Measurements from ENCODE around the gene SNHG17.
"Not testable (repeated sequence)": the region's sequence is repeated elsewhere in the genome, so short reads cannot be mapped to it uniquely, and the experiment has no call there.

The SNHG17 gene

GRCh38 chr20:38434770-38435554 is at the start of gene SNHG17:
TSS of gene SNHG17 (minus strand) at chr20:38435328.
- peaks cover 45% of the 10 kb centered on the region for H3K36me3 ChIP-seq (ENCODE audit: control insufficient read depth, insufficient read depth, low read length)
- H3K4me3 ChIP-seq (ENCODE audit: low read depth, low read length): peak within 1 kb of the TSS; percentile 84
- peaks cover 8% of the 10 kb centered on the region for H3K4me1 ChIP-seq (ENCODE audit: control insufficient read depth, insufficient read depth, low read length)
- H3K9ac ChIP-seq (ENCODE audit: low read length): peak within 1 kb of the TSS; percentile 97
- no peaks in the 10 kb centered on the region for H3K9me3 ChIP-seq (ENCODE audit: control insufficient read depth, insufficient read depth, low read depth, low read length)
- no peaks in the 10 kb centered on the region for H3K27me3 ChIP-seq (ENCODE audit: control insufficient read depth, insufficient read depth, low read length)
- H3K27ac ChIP-seq (ENCODE audit: low read depth, low read length): peak within 1 kb of the TSS; percentile 89

- Histone ChIP-seq H3K27me3 (ENCODE audit: control insufficient read depth, insufficient read depth, low read length) (no peaks in the 10 kb centered on the region), H3K27ac (ENCODE audit: low read depth, low read length) (no peak overlapping the region), H3K36me3 (ENCODE audit: control insufficient read depth, insufficient read depth, low read length) (peaks cover 9% of the 10 kb centered on the region), H3K9me3 (ENCODE audit: control insufficient read depth, insufficient read depth, low read depth, low read length) (no peaks in the 10 kb centered on the region), H3K4me1 (ENCODE audit: control insufficient read depth, insufficient read depth, low read length) (no peaks in the 10 kb centered on the region), H3K4me3 (ENCODE audit: low read depth, low read length) (no peak overlapping the region), H3K9ac (ENCODE audit: low read length) (no peak overlapping the region)
Measured at GRCh38 chr20:38479596-38479995, 44.5 kb upstream of the SNHG17 start.

GRCh38 chr20:38477747-38478146 is 42.6 kb upstream of the SNHG17 start:
- no peaks in the 10 kb centered on the region; the same call in 1 of the 2 replicates for H3K4me1 ChIP-seq (ENCODE audit: control insufficient read depth, insufficient read depth, low read length)
- H3K9me3 ChIP-seq (ENCODE audit: control insufficient read depth, insufficient read depth, low read depth, low read length): no peaks in the 10 kb centered on the region
- no peak overlapping the region for H3K27ac ChIP-seq (ENCODE audit: low read depth, low read length)
- no peak overlapping the region for H3K4me3 ChIP-seq (ENCODE audit: low read depth, low read length)
- H3K36me3 ChIP-seq (ENCODE audit: control insufficient read depth, insufficient read depth, low read length): peaks cover 3% of the 10 kb centered on the region
- no peak overlapping the region for H3K9ac ChIP-seq (ENCODE audit: low read length)
- no peaks in the 10 kb centered on the region for H3K27me3 ChIP-seq (ENCODE audit: control insufficient read depth, insufficient read depth, low read length)

- Histone ChIP-seq H3K4me3 (ENCODE audit: low read depth, low read length) (peak overlapping the region; percentile 98), H3K9me3 (ENCODE audit: control insufficient read depth, insufficient read depth, low read depth, low read length) (no peaks in the 10 kb centered on the region), H3K4me1 (ENCODE audit: control insufficient read depth, insufficient read depth, low read length) (peaks cover 8% of the 10 kb centered on the region), H3K36me3 (ENCODE audit: control insufficient read depth, insufficient read depth, low read length) (no peaks in the 10 kb centered on the region), H3K27ac (ENCODE audit: low read depth, low read length) (peak overlapping the region; percentile 33; the same call in 1 of the 2 replicates), H3K27me3 (ENCODE audit: control insufficient read depth, insufficient read depth, low read length) (no peaks in the 10 kb centered on the region), H3K9ac (ENCODE audit: low read length) (peak overlapping the region; percentile 80)
Measured at GRCh38 chr20:38473367-38473795, 38.3 kb upstream of the SNHG17 start.

- H3K4me3 ChIP-seq (ENCODE audit: low read depth, low read length): peak within 1 kb of the TSS; percentile 98
- peak within 1 kb of the TSS; percentile 80 for H3K9ac ChIP-seq (ENCODE audit: low read length)
- no peaks in the 10 kb centered on the region for H3K36me3 ChIP-seq (ENCODE audit: control insufficient read depth, insufficient read depth, low read length)
- H3K4me1 ChIP-seq (ENCODE audit: control insufficient read depth, insufficient read depth, low read length): peaks cover 8% of the 10 kb centered on the region
- H3K27me3 ChIP-seq (ENCODE audit: control insufficient read depth, insufficient read depth, low read length): no peaks in the 10 kb centered on the region
- H3K27ac ChIP-seq (ENCODE audit: low read depth, low read length): peak within 1 kb of the TSS; percentile 33; the same call in 1 of the 2 replicates
- no peaks in the 10 kb centered on the region for H3K9me3 ChIP-seq (ENCODE audit: control insufficient read depth, insufficient read depth, low read depth, low read length)
Measured at GRCh38 chr20:38472513-38473366, 37.6 kb upstream of the SNHG17 start, which contains the start of gene RALGAPB. TSS of gene RALGAPB (plus strand) at chr20:38472843. CDS start at chr20:38488433, 15,590 bp downstream.

GRCh38 chr20:38471987-38472512 is 36.9 kb upstream of the SNHG17 start:
- Histone ChIP-seq H3K36me3 (ENCODE audit: control insufficient read depth, insufficient read depth, low read length) (no peaks in the 10 kb centered on the region), H3K9ac (ENCODE audit: low read length) (peak overlapping the region; percentile 70), H3K4me3 (ENCODE audit: low read depth, low read length) (peak overlapping the region; percentile 98), H3K9me3 (ENCODE audit: control insufficient read depth, insufficient read depth, low read depth, low read length) (no peaks in the 10 kb centered on the region), H3K27me3 (ENCODE audit: control insufficient read depth, insufficient read depth, low read length) (no peaks in the 10 kb centered on the region), H3K27ac (ENCODE audit: low read depth, low read length) (0 out of 2 replicates have a peak overlapping the region, but pooled peaks have one; percentile 29), H3K4me1 (ENCODE audit: control insufficient read depth, insufficient read depth, low read length) (peaks cover 8% of the 10 kb centered on the region)

GRCh38 chr20:38471245-38471644 is 36.1 kb upstream of the SNHG17 start:
- H3K4me3 ChIP-seq (ENCODE audit: low read depth, low read length): no peak overlapping the region
- H3K27ac ChIP-seq (ENCODE audit: low read depth, low read length): no peak overlapping the region
- H3K9ac ChIP-seq (ENCODE audit: low read length): no peak overlapping the region
- H3K4me1 ChIP-seq (ENCODE audit: control insufficient read depth, insufficient read depth, low read length): peaks cover 8% of the 10 kb centered on the region
- no peaks in the 10 kb centered on the region for H3K27me3 ChIP-seq (ENCODE audit: control insufficient read depth, insufficient read depth, low read length)
- no peaks in the 10 kb centered on the region for H3K36me3 ChIP-seq (ENCODE audit: control insufficient read depth, insufficient read depth, low read length)
- no peaks in the 10 kb centered on the region for H3K9me3 ChIP-seq (ENCODE audit: control insufficient read depth, insufficient read depth, low read depth, low read length)

- no peaks in the 10 kb centered on the region for H3K36me3 ChIP-seq (ENCODE audit: control insufficient read depth, insufficient read depth, low read length)
- peaks cover 4% of the 10 kb centered on the region; the same call in 1 of the 2 replicates for H3K4me1 ChIP-seq (ENCODE audit: control insufficient read depth, insufficient read depth, low read length)
Measured at GRCh38 chr20:38466983-38467382, 31.9 kb upstream of the SNHG17 start.

GRCh38 chr20:38466171-38466570 is 31.0 kb upstream of the SNHG17 start:
- H3K27me3 ChIP-seq (ENCODE audit: control insufficient read depth, insufficient read depth, low read length): no peaks in the 10 kb centered on the region
- no peak overlapping the region for H3K4me3 ChIP-seq (ENCODE audit: low read depth, low read length)

More at GRCh38 chr20:38466983-38467382, 31.9 kb upstream of the SNHG17 start:
- Histone ChIP-seq H3K27ac (ENCODE audit: low read depth, low read length) (no peak overlapping the region), H3K27me3 (ENCODE audit: control insufficient read depth, insufficient read depth, low read length) (no peaks in the 10 kb centered on the region), H3K9me3 (ENCODE audit: control insufficient read depth, insufficient read depth, low read depth, low read length) (peaks cover 2% of the 10 kb centered on the region; the same call in 1 of the 2 replicates), H3K4me3 (ENCODE audit: low read depth, low read length) (no peak overlapping the region), H3K9ac (ENCODE audit: low read length) (no peak overlapping the region)

GRCh38 chr20:38461569-38461968 is 26.4 kb upstream of the SNHG17 start:
- not testable (repeated sequence) for H3K27me3 ChIP-seq (ENCODE audit: control insufficient read depth, insufficient read depth, low read length); H3K4me1 ChIP-seq (ENCODE audit: control insufficient read depth, insufficient read depth, low read length); H3K9me3 ChIP-seq (ENCODE audit: control insufficient read depth, insufficient read depth, low read depth, low read length); H3K36me3 ChIP-seq (ENCODE audit: control insufficient read depth, insufficient read depth, low read length); H3K9ac ChIP-seq (ENCODE audit: low read length); H3K4me3 ChIP-seq (ENCODE audit: low read depth, low read length); H3K27ac ChIP-seq (ENCODE audit: low read depth, low read length)

More at GRCh38 chr20:38466171-38466570, 31.0 kb upstream of the SNHG17 start:
- Histone ChIP-seq H3K9ac (ENCODE audit: low read length) (no peak overlapping the region), H3K36me3 (ENCODE audit: control insufficient read depth, insufficient read depth, low read length) (no peaks in the 10 kb centered on the region), H3K4me1 (ENCODE audit: control insufficient read depth, insufficient read depth, low read length) (no peaks in the 10 kb centered on the region), H3K9me3 (ENCODE audit: control insufficient read depth, insufficient read depth, low read depth, low read length) (peaks cover 2% of the 10 kb centered on the region; the same call in 1 of the 2 replicates), H3K27ac (ENCODE audit: low read depth, low read length) (no peak overlapping the region)
